GM04504 (cell line): ENCODE results near the gene ATP8B4.

Source experiments
- DNase-seq: peaks from one replicate; pipeline ENCODE4 v3.0.0-alpha.2; 2012; ENCODE audit warnings: low read depth

Gene ATP8B4

DNA sequence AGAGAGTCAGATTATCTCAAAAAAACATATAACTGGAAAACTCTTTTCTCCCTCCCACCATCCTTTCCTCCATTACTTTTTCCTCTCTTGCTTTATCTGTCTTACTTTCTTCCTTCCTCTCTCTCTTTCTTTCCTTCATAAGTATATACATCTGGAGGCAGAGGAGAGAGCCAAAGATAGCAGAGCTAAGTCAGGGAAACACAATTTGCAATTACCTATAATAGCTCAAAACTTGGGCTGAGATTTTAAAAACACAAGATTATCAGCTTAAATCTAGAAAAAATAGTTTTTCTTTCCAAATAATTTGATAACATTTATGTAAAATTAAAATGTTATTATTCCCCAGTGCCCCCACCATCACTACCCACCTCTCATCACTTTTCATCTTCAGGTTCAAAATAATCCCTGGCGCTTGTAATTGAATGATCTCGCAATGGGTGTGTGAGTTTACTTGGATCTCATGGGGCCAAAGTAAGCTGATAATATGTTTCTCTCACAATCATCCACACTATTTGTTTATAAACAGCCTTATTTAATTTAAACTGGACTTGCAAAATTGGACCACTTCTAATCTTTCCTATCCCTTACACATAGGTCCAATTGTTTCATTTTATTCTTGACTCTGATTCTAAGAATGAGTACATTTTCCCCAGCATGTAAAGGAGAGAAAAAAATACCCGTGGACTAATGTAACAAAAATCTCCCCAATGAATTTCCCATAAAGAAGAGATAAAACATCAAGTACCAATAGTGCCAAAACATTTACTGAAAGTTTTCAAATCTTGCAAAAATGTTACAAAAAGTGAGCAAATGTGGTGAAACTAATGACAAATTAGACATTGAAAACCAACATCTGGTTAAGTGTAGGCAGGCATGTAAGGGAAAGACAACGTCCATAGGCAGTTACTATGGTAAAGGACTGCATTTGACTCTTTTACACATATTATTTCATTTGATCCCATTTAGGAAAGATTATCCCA is 261.2 kb downstream of the ATP8B4 start:
- no peak for DNase-seq

GRCh38 chr15:49855917-49856637 is 263.0 kb downstream of the ATP8B4 start:
- peak; percentile 95 for DNase-seq

GRCh38 chr15:49852756-49853155 is 266.3 kb downstream of the ATP8B4 start:
- DNase-seq: no peak

- DNase-seq: no peak
Observed at GRCh38 chr15:49848807-49849206, 270.2 kb downstream of the ATP8B4 start.

DNA sequence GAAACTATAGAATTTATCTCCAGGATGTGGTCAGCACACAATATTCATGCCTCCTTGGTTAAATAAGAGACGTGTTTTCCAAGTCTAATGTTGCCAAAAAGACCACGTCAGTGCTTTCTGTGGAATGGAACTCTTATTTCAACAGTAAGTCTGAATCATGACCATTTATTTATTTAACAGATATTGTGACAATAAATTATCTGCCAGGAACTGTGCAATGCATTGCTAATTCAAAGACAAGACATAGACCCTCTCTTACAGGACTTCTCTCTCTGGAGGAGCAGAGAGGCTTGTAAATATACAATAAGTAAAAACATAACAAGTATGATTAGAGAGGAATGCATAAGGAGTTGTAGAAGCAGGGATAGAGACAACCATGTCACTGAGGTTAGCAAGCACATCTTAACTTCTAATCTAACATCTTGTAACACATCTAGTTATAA is 270.7 kb downstream of the ATP8B4 start:
- DNase-seq: peak; percentile 92

DNA sequence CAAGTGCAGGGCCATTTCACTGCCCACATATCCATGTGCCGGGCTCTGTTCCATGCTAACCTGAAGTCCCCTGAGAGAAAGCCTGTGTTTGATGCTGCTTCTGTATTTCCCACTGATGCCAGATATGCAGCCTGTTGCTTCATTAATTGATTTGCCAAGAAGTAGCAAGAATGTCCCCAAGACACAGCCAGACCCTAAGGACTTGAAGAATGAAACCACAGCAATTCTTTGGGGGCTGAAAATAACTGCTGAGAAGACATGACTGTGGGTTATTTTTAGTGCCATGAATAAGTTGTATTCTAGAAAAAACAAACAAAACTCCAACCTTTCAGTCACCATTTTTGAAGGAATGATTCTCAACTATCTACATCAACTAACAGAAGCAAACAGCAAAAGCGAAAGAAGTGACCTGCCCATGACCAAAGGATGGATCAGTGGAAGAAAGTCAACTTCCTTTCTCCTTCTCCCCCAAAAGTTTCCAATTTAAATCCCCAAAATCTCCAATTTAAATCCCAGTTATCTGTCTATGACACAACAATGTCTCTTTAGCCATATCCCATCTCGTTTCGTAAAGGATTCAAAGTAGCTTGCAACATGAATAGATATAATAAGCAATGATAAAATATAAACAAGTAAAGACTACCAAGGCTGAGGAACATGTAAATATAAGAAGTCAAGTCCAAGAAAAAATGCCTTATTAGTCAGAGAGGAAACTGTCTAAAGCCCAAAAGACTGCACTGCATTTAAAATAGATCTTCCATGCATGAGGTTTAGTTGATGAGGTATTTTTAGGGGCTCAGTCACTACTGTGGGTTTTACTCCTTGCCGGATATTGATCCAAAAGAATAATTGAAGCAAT is 271.4 kb downstream of the ATP8B4 start:
- DNase-seq: no peak

DNA sequence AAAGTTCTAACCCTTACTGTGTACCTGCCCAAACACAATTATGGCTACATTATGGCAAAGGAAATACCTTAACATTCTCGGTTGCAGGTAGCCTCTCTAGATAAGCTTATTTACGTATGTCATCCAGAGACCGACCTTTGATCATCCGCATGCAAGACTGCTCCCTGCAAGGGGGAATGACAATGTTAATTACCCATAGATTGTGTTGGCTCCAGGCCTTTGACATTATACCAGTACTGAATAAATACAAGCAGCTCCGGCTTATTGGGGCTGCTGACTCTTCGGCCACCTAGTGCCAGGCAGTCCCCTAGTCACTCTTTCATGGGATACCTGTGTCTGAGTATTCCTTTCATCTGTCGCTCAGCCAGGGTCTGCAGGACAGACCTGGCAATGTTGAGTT is 274.6 kb downstream of the ATP8B4 start:
- DNase-seq: no peak

DNA sequence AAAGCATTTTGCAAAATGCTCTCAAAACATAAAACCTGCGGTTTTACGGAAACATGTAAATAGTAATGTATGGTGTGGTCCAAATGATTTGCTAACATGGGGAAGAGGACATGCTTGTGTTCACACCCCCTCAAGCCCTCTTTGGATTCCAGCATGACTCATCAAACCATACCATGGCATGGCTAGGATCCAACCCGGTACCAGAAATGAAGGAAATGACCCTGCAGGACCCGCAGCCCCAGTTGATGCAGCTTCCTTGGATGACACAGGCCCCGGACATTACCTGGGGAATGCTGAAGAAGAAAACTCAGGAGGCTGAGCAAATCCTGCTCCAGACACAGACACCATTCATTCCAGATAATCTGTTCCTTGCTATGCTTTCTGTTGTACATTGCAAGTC is 275.3 kb downstream of the ATP8B4 start:
- no peak for DNase-seq

DNA sequence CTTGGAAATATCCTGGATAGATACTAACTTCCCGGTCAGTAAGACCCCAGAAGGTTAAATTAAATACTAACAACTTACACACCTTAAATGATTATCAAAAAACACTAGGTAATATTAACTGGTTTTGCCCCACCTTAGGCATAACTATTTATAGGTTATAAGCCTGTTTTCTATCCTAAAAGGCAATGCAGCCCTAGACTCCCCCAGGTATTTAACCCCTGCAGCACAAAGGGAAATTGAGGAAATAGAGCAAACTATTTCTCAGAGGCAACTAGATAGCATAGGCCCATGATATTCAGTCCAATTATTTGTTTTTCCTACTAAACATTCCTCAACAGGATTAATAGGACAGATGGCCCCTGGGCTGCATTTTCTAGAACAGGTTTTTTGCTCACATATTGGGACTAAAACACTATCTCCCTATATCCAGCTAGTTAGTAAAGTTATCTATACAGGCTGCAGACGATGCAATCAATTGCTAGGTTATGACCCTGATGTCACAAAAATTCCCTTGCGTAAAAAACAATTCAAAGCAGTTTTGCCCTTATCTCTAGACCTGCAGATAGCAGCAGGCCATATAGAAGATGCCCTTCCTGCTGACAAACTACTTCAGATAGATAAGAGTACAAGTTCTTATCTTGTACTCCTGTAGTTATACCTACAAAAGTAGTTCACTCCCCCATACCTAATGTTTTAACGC is 276.9 kb downstream of the ATP8B4 start:
- DNase-seq: no peak

GRCh38 chr15:49832511-49832910 is 286.5 kb downstream of the ATP8B4 start:
- no peak for DNase-seq

DNA sequence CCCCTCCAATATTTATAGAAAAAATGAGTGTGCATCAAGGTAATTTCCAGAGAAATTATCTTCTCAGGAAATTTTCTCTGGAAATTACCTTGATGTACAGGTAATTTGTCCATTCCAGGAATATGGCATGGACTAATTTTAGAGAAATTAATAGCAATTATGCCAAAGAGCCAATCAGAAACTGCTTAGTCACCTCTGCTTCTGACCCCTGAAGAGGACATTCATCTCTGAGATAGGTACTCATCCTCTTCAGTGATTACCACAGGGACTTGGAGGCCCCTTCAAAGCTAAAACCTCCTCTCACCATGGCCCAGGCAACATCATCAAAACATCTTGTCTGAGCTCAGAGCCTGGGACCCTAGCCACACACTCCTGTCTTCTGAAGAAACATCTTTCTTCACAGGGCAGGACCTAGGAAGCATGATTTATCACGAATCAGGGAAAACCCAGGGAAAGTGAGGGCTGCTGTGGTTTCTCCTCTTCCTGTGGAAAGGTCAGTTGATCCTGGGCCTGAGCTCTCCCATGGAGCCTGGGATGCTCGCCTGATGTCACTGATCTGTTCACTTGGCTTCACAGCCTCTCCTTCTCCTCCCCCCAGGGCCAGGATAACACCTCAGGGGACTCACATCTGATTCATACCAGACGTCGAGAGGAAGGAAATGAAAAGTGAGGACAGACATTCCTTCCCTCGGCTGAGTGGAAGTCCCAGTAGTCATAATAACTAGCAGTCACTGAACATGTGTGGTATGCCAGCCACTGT is 287.6 kb downstream of the ATP8B4 start:
- peak; percentile 94 for DNase-seq

- DNase-seq: no peak
Observed at GRCh38 chr15:49830391-49830790, 288.6 kb downstream of the ATP8B4 start.

DNA sequence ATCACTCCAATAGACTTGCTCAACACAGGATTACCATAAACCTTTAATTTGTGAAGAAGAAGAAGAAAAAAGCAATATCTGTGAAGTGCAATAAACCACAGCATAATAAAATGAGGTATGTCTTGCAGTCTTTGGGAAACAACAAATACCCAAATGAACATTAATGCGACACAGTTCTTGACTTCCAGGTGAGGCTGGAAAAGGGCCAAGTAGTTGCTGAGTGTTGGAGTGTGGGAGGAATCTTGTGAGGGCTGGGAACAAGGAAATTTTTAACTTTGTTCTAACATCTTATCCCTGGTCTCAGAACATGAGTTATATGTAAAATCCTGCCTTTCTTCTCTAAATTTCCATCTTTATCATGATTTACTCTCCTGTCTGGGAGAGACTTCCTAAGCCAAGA is 291.7 kb downstream of the ATP8B4 start:
- DNase-seq: no peak

DNA sequence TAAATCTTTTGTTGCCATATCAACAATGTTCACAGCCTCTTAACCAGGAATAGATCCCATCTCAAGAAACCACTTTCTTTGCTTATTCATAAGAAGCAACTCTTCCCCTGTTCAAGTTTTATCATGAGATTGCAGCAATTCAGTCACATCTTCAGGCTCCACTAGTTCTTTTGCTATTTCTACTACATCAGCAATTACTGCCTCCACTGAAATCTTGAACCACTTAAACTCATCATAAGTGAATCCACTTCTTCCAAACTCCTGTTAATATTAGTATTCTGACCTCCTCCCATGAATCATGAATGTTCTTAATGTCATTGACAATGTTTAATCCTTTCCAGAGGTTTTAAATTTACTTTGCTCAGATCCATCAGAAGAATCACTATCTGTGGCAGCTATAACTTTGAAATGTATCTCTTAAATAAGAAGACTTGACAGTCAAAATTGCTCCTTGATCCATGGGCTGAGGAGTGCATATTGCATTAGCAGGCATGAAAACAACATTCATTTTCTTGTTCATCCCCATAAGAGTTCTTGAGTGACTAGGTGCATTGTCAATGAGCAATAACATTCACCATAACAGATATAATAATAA is 292.3 kb downstream of the ATP8B4 start:
- DNase-seq: no peak

GRCh38 chr15:49824775-49825099 is 294.3 kb downstream of the ATP8B4 start:
- no peak for DNase-seq

DNA sequence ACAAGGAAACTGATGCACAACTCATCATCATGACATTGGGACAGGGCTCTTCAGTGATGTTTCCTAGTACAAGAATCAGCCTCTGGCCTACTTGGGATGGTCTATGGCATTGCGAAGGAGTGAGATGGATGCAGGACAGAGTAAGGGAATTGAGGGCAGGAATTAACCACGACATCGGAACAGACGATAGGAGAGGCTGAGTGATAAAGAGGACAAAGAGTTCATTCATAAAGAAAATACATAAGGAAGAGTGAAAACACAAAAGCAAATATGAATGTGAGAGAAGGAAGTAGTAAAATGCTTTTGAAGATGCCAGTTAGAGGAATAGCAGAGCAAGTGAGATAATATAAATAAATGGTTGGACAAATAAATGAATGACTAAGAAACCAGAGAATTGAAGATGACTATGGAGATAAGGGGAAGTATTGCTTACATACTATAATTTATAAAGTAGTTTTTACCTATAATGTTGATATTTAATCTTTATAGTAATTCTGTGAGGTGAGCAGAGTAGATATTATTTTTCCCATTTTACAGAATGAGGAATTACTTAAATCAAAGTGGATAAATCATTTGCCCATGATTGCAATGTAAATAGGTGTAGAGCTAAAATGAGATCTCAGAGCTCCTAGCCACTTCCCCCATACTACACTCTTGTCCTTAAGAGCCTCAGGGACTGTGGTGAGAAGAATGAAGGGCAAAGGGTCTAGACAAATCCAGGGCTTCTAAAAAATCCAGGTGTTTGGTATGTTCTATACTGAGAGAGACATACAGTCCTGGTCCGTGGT is 294.9 kb downstream of the ATP8B4 start:
- no peak for DNase-seq

DNA sequence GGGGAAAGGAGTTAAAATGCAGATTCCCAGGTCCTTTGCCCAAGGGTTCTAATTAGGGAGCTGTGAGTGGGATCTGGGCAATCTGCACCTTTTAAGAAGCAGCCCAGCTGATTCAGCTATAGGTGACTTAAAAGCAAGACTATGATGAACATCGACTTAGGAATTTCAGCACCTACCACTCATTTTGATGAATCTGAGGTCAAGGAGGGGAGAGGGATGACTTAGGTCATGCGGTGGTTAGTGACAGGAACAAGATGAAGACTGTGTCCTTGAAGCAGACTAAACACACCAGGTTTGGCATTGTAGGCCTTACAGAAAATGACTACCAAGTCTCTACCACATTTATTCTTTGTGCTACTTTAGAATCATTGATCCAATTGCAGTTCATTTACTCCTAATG is 301.9 kb downstream of the ATP8B4 start:
- no peak for DNase-seq

DNA sequence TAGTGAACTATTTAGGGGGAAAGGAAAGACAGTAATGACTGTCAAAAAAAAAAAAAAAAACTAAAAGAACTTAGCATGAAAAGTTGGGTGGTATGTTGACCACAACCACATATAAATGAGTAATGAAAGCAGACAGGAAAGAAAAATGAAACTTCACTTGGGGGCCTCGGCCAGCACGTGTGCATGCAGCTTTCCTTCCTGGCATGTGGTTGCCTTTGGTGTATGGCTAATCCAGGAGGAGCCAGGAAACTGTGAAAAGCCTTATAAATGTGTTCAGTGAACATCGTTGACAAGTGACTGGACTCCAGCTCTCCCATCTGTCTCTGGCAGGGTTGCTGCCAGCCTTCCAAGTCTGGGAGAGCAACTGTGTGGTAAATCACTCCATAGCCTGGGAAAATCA is 303.1 kb downstream of the ATP8B4 start:
- peak; percentile 92 for DNase-seq

- no peak for DNase-seq
Observed at GRCh38 chr15:49815526-49815925, 303.5 kb downstream of the ATP8B4 start.

DNA sequence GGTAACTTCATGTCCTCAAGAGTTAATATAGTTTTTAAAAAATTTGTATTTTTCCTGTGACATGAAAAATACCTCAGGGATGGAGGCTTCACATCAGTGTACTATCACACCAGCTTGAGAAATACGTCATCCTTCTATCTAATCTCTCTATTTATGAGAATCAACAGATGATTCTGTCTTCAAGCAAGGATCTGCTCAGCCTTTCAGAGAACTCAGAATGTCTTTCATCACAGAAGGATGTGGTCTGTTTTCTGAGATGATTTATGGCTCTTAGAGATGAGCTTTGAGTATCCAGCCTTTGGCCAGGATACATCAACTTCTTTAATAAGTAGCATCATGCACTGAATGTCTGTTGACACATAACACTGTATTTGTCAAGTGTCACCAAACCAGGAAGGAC is 304.3 kb downstream of the ATP8B4 start:
- DNase-seq: no peak
